ENCODE measurements around the gene PTPRM.

- no peak for TF ChIP-seq CTCF (IDR thresholded peaks at IDR 0.05 in 2 of 3, conservative IDR thresholded peaks at IDR 0.05 in 1 of 3; ENCODE audit: borderline replicate concordance in 1 of 3, insufficient read depth in 1 of 3, low read depth in 2 of 3, low read length in 2 of 3)
- TF ChIP-seq JUND (IDR thresholded peaks at IDR 0.05), result no peak
- no peak for TF ChIP-seq ZNF274 (IDR thresholded peaks at IDR 0.05; ENCODE audit: low read depth, low read length)
- TF ChIP-seq ZFX (IDR thresholded peaks at IDR 0.05), result no peak
- no peak for TF ChIP-seq POLR2A (IDR thresholded peaks at IDR 0.05; ENCODE audit: borderline replicate concordance, extremely low read depth, insufficient read depth, insufficient read length)
- no peak for TF ChIP-seq POLR2AphosphoS5 (IDR thresholded peaks at IDR 0.05; ENCODE audit: low read depth, low read length)
- no peak for TF ChIP-seq MAX (IDR thresholded peaks at IDR 0.05)
- TF ChIP-seq EZH2 (IDR thresholded peaks at IDR 0.05), result no peak
- no peak for TF ChIP-seq REST (IDR thresholded peaks at IDR 0.05; ENCODE audit: low read depth)
- TF ChIP-seq ATF3 (IDR thresholded peaks at IDR 0.05), result no peak
- no peak for TF ChIP-seq EGR1 (IDR thresholded peaks at IDR 0.05; ENCODE audit: low read depth)
- no peak for TF ChIP-seq YY1 (IDR thresholded peaks at IDR 0.05; ENCODE audit: extremely low read depth, insufficient replicate concordance, low read depth, low read length)
Observed at GRCh38 chr18:7678389-7678788, 111.3 kb downstream of the PTPRM start.

All from HCT116 (cell line).